ENCODE results near the gene CD37. TPM values are rescaled to one million over a fixed set of nuclear protein-coding genes. Genes with fewer than 3 reads are reported as not detected.
A peak's percentile ranks its signal among the peaks of the same experiment; 100 is the strongest.

The CD37 gene
- total and polyA plus RNA-seq, 10 of the 15 experiments (the other 5 are each of a cell fraction or from before 2014, with no cell fraction given): 34.1 to 359 (median 108) TPM

DNA sequence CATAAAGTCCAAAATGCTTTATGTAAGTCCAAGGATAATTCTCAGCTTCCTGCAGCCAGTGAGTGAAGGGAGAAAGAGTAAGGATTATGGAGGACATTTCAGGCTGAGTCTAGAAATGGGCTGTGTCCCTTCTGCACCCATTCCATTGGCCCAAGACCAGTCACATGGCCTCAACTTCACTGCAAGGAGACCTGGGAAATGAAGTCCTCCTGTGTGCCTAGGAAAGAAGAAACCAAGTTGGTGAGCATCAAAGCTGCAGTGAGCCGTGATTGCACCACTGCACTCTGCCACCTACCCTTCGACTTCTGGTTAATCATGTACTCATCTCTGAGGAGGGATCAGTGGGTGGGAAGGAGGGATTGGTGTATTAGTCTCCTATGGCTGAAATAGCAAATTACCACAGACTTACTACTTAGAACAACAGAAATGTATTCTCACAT lies 3.6 kb upstream of the CD37 start (continued):
- TF ChIP-seq POU2F2 (IDR thresholded peaks at IDR 0.05; ENCODE audit: borderline replicate concordance, low read depth, low read length): no peak
- TF ChIP-seq TARDBP (IDR thresholded peaks at IDR 0.05; ENCODE audit: borderline replicate concordance): 0 out of 2 replicates have a peak, but pooled peaks have one; percentile 27
- TF ChIP-seq, protein P1, sequence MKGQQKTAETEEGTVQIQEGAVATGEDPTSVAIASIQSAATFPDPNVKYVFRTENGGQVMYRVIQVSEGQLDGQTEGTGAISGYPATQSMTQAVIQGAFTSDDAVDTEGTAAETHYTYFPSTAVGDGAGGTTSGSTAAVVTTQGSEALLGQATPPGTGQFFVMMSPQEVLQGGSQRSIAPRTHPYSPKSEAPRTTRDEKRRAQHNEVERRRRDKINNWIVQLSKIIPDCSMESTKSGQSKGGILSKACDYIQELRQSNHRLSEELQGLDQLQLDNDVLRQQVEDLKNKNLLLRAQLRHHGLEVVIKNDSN (IDR thresholded peaks at IDR 0.05; ENCODE audit: borderline replicate concordance, extremely low read length, insufficient read depth, low read depth, low read length): peak; percentile 93
- TF ChIP-seq FOXK2 (IDR thresholded peaks at IDR 0.05): no peak
- no peak for TF ChIP-seq CBFB (IDR thresholded peaks at IDR 0.05; ENCODE audit: low read depth)
- 0 out of 2 replicates have a peak, but pooled peaks have one; percentile 53 for TF ChIP-seq CHD2 (IDR thresholded peaks at IDR 0.05; ENCODE audit: borderline replicate concordance, low read depth, low read length)
- TF ChIP-seq, protein P2, sequence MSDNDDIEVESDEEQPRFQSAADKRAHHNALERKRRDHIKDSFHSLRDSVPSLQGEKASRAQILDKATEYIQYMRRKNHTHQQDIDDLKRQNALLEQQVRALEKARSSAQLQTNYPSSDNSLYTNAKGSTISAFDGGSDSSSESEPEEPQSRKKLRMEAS (IDR thresholded peaks at IDR 0.05; ENCODE audit: low read depth, low read length): peak; percentile 73; the same call in 1 of the 2 replicates
- no peak for TF ChIP-seq STAT3 (IDR thresholded peaks at IDR 0.05; ENCODE audit: low read depth, low read length)
- TF ChIP-seq YY1 (IDR thresholded peaks at IDR 0.05; ENCODE audit: low read depth, low read length): peak; percentile 87
- peak; percentile 95 for TF ChIP-seq RAD51 (IDR thresholded peaks at IDR 0.05)
- TF ChIP-seq, protein P3, sequence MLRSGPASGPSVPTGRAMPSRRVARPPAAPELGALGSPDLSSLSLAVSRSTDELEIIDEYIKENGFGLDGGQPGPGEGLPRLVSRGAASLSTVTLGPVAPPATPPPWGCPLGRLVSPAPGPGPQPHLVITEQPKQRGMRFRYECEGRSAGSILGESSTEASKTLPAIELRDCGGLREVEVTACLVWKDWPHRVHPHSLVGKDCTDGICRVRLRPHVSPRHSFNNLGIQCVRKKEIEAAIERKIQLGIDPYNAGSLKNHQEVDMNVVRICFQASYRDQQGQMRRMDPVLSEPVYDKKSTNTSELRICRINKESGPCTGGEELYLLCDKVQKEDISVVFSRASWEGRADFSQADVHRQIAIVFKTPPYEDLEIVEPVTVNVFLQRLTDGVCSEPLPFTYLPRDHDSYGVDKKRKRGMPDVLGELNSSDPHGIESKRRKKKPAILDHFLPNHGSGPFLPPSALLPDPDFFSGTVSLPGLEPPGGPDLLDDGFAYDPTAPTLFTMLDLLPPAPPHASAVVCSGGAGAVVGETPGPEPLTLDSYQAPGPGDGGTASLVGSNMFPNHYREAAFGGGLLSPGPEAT (IDR thresholded peaks at IDR 0.05; ENCODE audit: low read depth): peak; percentile 40; the same call in 1 of the 2 replicates
- 0 out of 2 replicates have a peak, but pooled peaks have one; percentile 50 for TF ChIP-seq IKZF1 (conservative IDR thresholded peaks at IDR 0.05)
- TF ChIP-seq SREBF1 (IDR thresholded peaks at IDR 0.05; ENCODE audit: low read length): peak; percentile 53; the same call in 1 of the 2 replicates
- TF ChIP-seq STAT1 (conservative IDR thresholded peaks at IDR 0.05): 0 out of 2 replicates have a peak, but pooled peaks have one; percentile 56
- TF ChIP-seq, protein P4, sequence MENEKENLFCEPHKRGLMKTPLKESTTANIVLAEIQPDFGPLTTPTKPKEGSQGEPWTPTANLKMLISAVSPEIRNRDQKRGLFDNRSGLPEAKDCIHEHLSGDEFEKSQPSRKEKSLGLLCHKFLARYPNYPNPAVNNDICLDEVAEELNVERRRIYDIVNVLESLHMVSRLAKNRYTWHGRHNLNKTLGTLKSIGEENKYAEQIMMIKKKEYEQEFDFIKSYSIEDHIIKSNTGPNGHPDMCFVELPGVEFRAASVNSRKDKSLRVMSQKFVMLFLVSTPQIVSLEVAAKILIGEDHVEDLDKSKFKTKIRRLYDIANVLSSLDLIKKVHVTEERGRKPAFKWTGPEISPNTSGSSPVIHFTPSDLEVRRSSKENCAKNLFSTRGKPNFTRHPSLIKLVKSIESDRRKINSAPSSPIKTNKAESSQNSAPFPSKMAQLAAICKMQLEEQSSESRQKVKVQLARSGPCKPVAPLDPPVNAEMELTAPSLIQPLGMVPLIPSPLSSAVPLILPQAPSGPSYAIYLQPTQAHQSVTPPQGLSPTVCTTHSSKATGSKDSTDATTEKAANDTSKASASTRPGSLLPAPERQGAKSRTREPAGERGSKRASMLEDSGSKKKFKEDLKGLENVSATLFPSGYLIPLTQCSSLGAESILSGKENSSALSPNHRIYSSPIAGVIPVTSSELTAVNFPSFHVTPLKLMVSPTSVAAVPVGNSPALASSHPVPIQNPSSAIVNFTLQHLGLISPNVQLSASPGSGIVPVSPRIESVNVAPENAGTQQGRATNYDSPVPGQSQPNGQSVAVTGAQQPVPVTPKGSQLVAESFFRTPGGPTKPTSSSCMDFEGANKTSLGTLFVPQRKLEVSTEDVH (IDR thresholded peaks at IDR 0.05; ENCODE audit: low read depth, partially characterized antibody): no peak
- TF ChIP-seq SIX5 (IDR thresholded peaks at IDR 0.05; ENCODE audit: low read depth, low read length, severe bottlenecking): peak; percentile 84
- peak; percentile 77 for TF ChIP-seq NFYB (IDR thresholded peaks at IDR 0.05; ENCODE audit: insufficient read depth, low read depth, low read length)
- TF ChIP-seq, protein P5, sequence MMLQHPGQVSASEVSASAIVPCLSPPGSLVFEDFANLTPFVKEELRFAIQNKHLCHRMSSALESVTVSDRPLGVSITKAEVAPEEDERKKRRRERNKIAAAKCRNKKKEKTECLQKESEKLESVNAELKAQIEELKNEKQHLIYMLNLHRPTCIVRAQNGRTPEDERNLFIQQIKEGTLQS (IDR thresholded peaks at IDR 0.05; ENCODE audit: borderline replicate concordance, extremely low read depth, low read depth, low read length): peak; percentile 89; the same call in 1 of the 2 replicates
- no peak for TF ChIP-seq ZNF384 (IDR thresholded peaks at IDR 0.05; ENCODE audit: borderline replicate concordance, low read depth, low read length)

Measured in GM12878 (cell line).